Measurements from ENCODE around the gene CSTPP1.

GRCh38 chr11:46892109-46892508 is 44.5 kb upstream of the CSTPP1 start:
- no peak for TF ChIP-seq CTCF (IDR thresholded peaks at IDR 0.05; ENCODE audit: insufficient read depth, low read depth, low read length)
- TF ChIP-seq EZH2 (IDR thresholded peaks at IDR 0.05; ENCODE audit: insufficient read depth, low read length) = no peak
